IMR-90 (cell line): ENCODE measurements around the gene TCEAL4. TPM values are rescaled to one million over a fixed set of nuclear protein-coding genes. Genes with fewer than 3 reads are reported as not detected.

Experiments used
- ATAC-seq: fragments of 200-7000 bp; cut with Tn5 transposase; 2 replicates; pipeline ENCODE4 v1.9.1; 2020; ENCODE audit warnings: low read depth, mild to moderate bottlenecking, moderate library complexity
- BruUV-seq: library from RNA; stranded (reverse); fragments of 400-500 nt; replicated peaks from 2 replicates; lab custom pipeline; 2021; lab: Mats Ljungman, UMichigan
- CTCF ChIA-PET: fragments of 300-600 bp; formaldehyde crosslinking; extraction: SDS; loops from one replicate; lab custom pipeline; 2021; ENCODE audit warnings: antibody characterized with exemption; lab: Yijun Ruan, JAX
- POLR2A ChIA-PET: fragments of 300-600 bp; sonication (Branson Sonifier 250); formaldehyde crosslinking; loops from one replicate; lab custom pipeline; 2022; ENCODE audit warnings: antibody characterized with exemption; ENCODE audit not compliant: unreplicated experiment; lab: Charles Lee
- DNase-seq: peaks from one replicate; pipeline ENCODE4 v3.0.0; 2013
- H2AFZ ChIP-seq: replicated peaks from 2 replicates; pipeline ENCODE3; 2013; ENCODE audit warnings: low read length, mild to moderate bottlenecking; ENCODE audit not compliant: poor library complexity
- H2AK5ac ChIP-seq: 2 replicates; pipeline ENCODE4 v1.6.1; 2013; ENCODE audit warnings: low read depth, low read length, inconsistent platforms
- H2AK9ac ChIP-seq: replicated peaks from 2 replicates; pipeline ENCODE3; 2013; ENCODE audit warnings: mild to moderate bottlenecking, low read depth, low read length, moderate library complexity; ENCODE audit not compliant: poor library complexity
- H2BK120ac ChIP-seq: 2 replicates; pipeline ENCODE4 v1.6.1; 2013; ENCODE audit warnings: low read depth, low read length, inconsistent platforms
- H2BK15ac ChIP-seq: 3 replicates; pipeline ENCODE4 v1.6.1; 2013; ENCODE audit warnings: low read depth, low read length, inconsistent platforms
- H2BK20ac ChIP-seq: 2 replicates; pipeline ENCODE4 v1.6.1; 2013; ENCODE audit warnings: low read depth, mild to moderate bottlenecking, inconsistent platforms, low read length, moderate library complexity
- H2BK5ac ChIP-seq: 2 replicates; pipeline ENCODE4 v1.6.1; 2013; ENCODE audit warnings: mild to moderate bottlenecking, low read depth, low read length, inconsistent platforms; ENCODE audit not compliant: poor library complexity, severe bottlenecking
- H3K14ac ChIP-seq: replicated peaks from 2 replicates; pipeline ENCODE4 v1.6.1; 2013; ENCODE audit warnings: low read depth, low read length, inconsistent platforms
- H3K18ac ChIP-seq: 2 replicates; pipeline ENCODE4 v1.6.1; 2013; ENCODE audit warnings: low read depth, low read length, control low read depth
- H3K23ac ChIP-seq: 2 replicates; pipeline ENCODE4 v1.6.1; 2013; ENCODE audit warnings: low read depth, low read length, inconsistent platforms
- H3K27ac ChIP-seq: 2 replicates; pipeline ENCODE4 v1.5.1; 2013; ENCODE audit warnings: mild to moderate bottlenecking, control low read depth, low read length; ENCODE audit not compliant: insufficient read depth
- H3K27me3 ChIP-seq: 2 replicates; pipeline ENCODE4 v1.6.1; 2013; ENCODE audit warnings: low read length; ENCODE audit not compliant: control insufficient read depth, insufficient read depth
- H3K36me3 ChIP-seq: 2 replicates; pipeline ENCODE4 v1.6.1; 2013; ENCODE audit warnings: low read length, mixed read lengths; ENCODE audit not compliant: control insufficient read depth, insufficient read depth
- H3K4ac ChIP-seq: 2 replicates; pipeline ENCODE4 v1.6.1; 2013; ENCODE audit warnings: low read depth, low read length, inconsistent platforms
- H3K4me1 ChIP-seq: 2 replicates; pipeline ENCODE4 v1.6.1; 2013; ENCODE audit warnings: low read length, mixed read lengths; ENCODE audit not compliant: control insufficient read depth, insufficient read depth
- H3K4me2 ChIP-seq: 2 replicates; pipeline ENCODE4 v1.6.1; 2013; ENCODE audit warnings: low read depth, mild to moderate bottlenecking, control low read depth, low read length, moderate library complexity
- H3K4me3 ChIP-seq: 2 replicates; pipeline ENCODE4 v1.5.1; 2013; ENCODE audit warnings: low read depth, mild to moderate bottlenecking, control low read depth, low read length, moderate library complexity; ENCODE audit not compliant: insufficient read depth
- H3K56ac ChIP-seq: 2 replicates; pipeline ENCODE4 v1.6.1; 2013; ENCODE audit warnings: low read length, inconsistent platforms; ENCODE audit not compliant: insufficient read depth; ENCODE audit errors: extremely low read depth
- H3K79me1 ChIP-seq, 2 experiments: 2 replicates each; pipeline ENCODE4 v1.6.1; 2013; ENCODE audit warnings: low read length in 2 of 2, inconsistent platforms in 1 of 2, low read depth in 1 of 2
- H3K9ac ChIP-seq: 2 replicates; pipeline ENCODE4 v1.6.1; 2013; ENCODE audit warnings: low read depth, low read length, control low read depth
- H3K9me1 ChIP-seq: 2 replicates; pipeline ENCODE4 v1.6.1; 2013; ENCODE audit warnings: low read length, inconsistent platforms; ENCODE audit not compliant: insufficient read depth
- H3K9me3 ChIP-seq: 2 replicates; pipeline ENCODE4 v1.6.1; 2013; ENCODE audit warnings: low read length; ENCODE audit not compliant: control insufficient read depth, insufficient read depth
- H4K20me1 ChIP-seq: 2 replicates; pipeline ENCODE4 v1.6.1; 2013; ENCODE audit warnings: low read length, inconsistent platforms; ENCODE audit not compliant: insufficient read depth
- H4K5ac ChIP-seq: 2 replicates; pipeline ENCODE4 v1.6.1; 2013; ENCODE audit warnings: mild to moderate bottlenecking, low read depth, low read length, control low read depth
- H4K8ac ChIP-seq, 2 experiments: 2 replicates each; pipeline ENCODE4 v1.6.1; 2013; ENCODE audit warnings: low read depth in 2 of 2, low read length in 2 of 2, control low read depth in 1 of 2, inconsistent platforms in 1 of 2
- H4K91ac ChIP-seq: 2 replicates; pipeline ENCODE4 v1.6.1; 2013; ENCODE audit warnings: low read depth, low read length, inconsistent platforms; ENCODE audit not compliant: insufficient read depth
- BHLHE40 ChIP-seq: fragments of 150-350 bp; IDR thresholded peaks from 2 replicates; pipeline ENCODE4 v1.6.1; 2016; ENCODE audit warnings: mild to moderate bottlenecking, low read depth, low read length
- MAFK ChIP-seq: IDR thresholded peaks from 2 replicates; pipeline ENCODE4 v1.6.1; 2012; ENCODE audit warnings: low read depth, low read length, improper control_type of control experiment
- USF2 ChIP-seq: fragments of 150-350 bp; IDR thresholded peaks from 2 replicates; pipeline ENCODE4 v1.6.1; 2017; ENCODE audit warnings: mild to moderate bottlenecking, antibody characterized with exemption, low read length, low read depth
- WGBS, 2 experiments: methylation state at CpG; one replicate each; pipeline versions ENCODE4 v1.1.5 to v1.1.7; 2013; ENCODE audit warnings: missing lambda C conversion rate in 2 of 2; ENCODE audit not compliant: insufficient read length in 1 of 2; ENCODE audit errors: extremely low coverage in 2 of 2; 5-methylcytosine and 5-hydroxymethylcytosine counted together
- dilution Hi-C: fragments of 300-500 bp; cut with HindIII; formaldehyde crosslinking; loops from one replicate; pipeline ENCODE4 v1.14.3; 2018; ENCODE audit warnings: low sequenced_read_pairs; ENCODE audit not compliant: unreplicated experiment
- in situ Hi-C: fragments of 300-500 bp; cut with MboI; formaldehyde crosslinking; loops from 3 replicates; pipeline ENCODE4 v1.14.3; 2019; ENCODE audit warnings: low sequenced_read_pairs, inconsistent platforms, mixed read lengths
- intact Hi-C: fragments of 100-400 bp; cut with micrococcal nuclease; formaldehyde crosslinking; loops from 2 replicates; pipeline ENCODE4 v1.10.0; 2022
- polyA plus RNA-seq, 3 experiments: library from polyadenylated mRNA; depleted of rRNA; stranded (reverse); fragments of >200 nt; gene quantifications; 2 replicates each; pipeline ENCODE4 v1.2.3, GENCODE V29; 2012; ENCODE audit warnings: low replicate concordance in 1 of 3
- total RNA-seq: library from RNA; depleted of rRNA; stranded (reverse); fragments of >200 nt; gene quantifications from 2 replicates; pipeline ENCODE4 v1.2.3, GENCODE V29; 2012
- TF ChIP-seq, protein P1 (sequence below): conservative IDR thresholded peaks from 2 replicates; pipeline ENCODE4 v1.5.1; 2012; ENCODE audit warnings: mild to moderate bottlenecking, low read depth, low read length, improper control_type of control experiment

The TCEAL4 gene
- total and polyA plus RNA-seq, 2 of the 4 experiments (the other 2 are of a cell fraction), result 11.1 to 31.9 TPM

- peak within 1 kb of the TSS; percentile 92 for H2AFZ ChIP-seq
- peak within 1 kb of the TSS; percentile 86 for H4K91ac ChIP-seq
- H3K9me1 ChIP-seq, result peaks cover 3% of the 10 kb centered on the region; the same call in 1 of the 2 replicates
- ChIA-PET POLR2A (interaction anchor here (0.8 kb wide), 1 partner anchor 123 kb away, joined by 9 read pairs; no protein-coding TSS in a partner anchor), CTCF (interaction anchor here (1.3 to 1.5 kb wide), 2 partner anchors 19 to 31 kb away, joined by 3 to 6 read pairs; no protein-coding TSS in a partner anchor)
- H3K4me3 ChIP-seq, result peak within 1 kb of the TSS; percentile 81
- H3K18ac ChIP-seq, result peak within 1 kb of the TSS; percentile 88
- peak; percentile 27 for DNase-seq
- no peaks in the 10 kb centered on the region for H3K9me3 ChIP-seq
- no peak within 1 kb of the TSS; the same call in 2 of the 3 replicates for H2BK15ac ChIP-seq
- in situ Hi-C loops (no loop called here), intact Hi-C loops (loop anchor here (5.0 kb wide), 1 partner anchor 49 kb away; no protein-coding TSS in a partner anchor), dilution Hi-C loops (no loop called here)
- TF ChIP-seq, protein P1, sequence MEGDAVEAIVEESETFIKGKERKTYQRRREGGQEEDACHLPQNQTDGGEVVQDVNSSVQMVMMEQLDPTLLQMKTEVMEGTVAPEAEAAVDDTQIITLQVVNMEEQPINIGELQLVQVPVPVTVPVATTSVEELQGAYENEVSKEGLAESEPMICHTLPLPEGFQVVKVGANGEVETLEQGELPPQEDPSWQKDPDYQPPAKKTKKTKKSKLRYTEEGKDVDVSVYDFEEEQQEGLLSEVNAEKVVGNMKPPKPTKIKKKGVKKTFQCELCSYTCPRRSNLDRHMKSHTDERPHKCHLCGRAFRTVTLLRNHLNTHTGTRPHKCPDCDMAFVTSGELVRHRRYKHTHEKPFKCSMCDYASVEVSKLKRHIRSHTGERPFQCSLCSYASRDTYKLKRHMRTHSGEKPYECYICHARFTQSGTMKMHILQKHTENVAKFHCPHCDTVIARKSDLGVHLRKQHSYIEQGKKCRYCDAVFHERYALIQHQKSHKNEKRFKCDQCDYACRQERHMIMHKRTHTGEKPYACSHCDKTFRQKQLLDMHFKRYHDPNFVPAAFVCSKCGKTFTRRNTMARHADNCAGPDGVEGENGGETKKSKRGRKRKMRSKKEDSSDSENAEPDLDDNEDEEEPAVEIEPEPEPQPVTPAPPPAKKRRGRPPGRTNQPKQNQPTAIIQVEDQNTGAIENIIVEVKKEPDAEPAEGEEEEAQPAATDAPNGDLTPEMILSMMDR, result no peak
- TF ChIP-seq MAFK (no peak), USF2 (peak; percentile 92), BHLHE40 (peak; percentile 73)
- peak within 1 kb of the TSS; percentile 85 for H2AK9ac ChIP-seq
- peak within 1 kb of the TSS; percentile 98 for H3K27ac ChIP-seq
- peak within 1 kb of the TSS; percentile 84 for H3K4me2 ChIP-seq
- peak within 1 kb of the TSS; percentile 68 for H2BK120ac ChIP-seq
- no peaks in the 10 kb centered on the region for H3K27me3 ChIP-seq
- peak within 1 kb of the TSS; percentile 86 to 91 for H4K8ac ChIP-seq
- H4K5ac ChIP-seq, result peak within 1 kb of the TSS; percentile 79
- H4K20me1 ChIP-seq, result no peaks in the 10 kb centered on the region
- H3K4me1 ChIP-seq, result no peaks in the 10 kb centered on the region
- BruUV-seq, result no TSS peak
- peak within 1 kb of the TSS; percentile 91 for H3K23ac ChIP-seq
- 21% methylated on average over 10 of the region's 32 CpGs; no CpG with 5 or more reads in 1 of the 2 experiments for WGBS, 2 experiments
- peak within 1 kb of the TSS; percentile 84 for H3K56ac ChIP-seq
- H3K79me1 ChIP-seq, result peaks cover 0 to 9% of the 10 kb centered on the region in 2 experiments; a peak in 1 of 4 replicates
- H2BK20ac ChIP-seq, result no peak within 1 kb of the TSS
- H2BK5ac ChIP-seq, result peak within 1 kb of the TSS; percentile 92
- peak within 1 kb of the TSS; percentile 86 for H3K14ac ChIP-seq
- peak within 1 kb of the TSS; percentile 89 for H3K4ac ChIP-seq
- peak within 1 kb of the TSS; percentile 86 for H2AK5ac ChIP-seq
- H3K9ac ChIP-seq, result peak within 1 kb of the TSS; percentile 89
- H3K36me3 ChIP-seq, result no peaks in the 10 kb centered on the region
- ATAC-seq, result peak; percentile 23
Measured at GRCh38 chrX:103628386-103629317, 43.3 kb downstream of the TCEAL4 start, which contains the start of gene TCEAL1. Gene TCEAL1 (plus strand): TSS chrX:103628975. CDS start chrX:103629917, 942 bp downstream.
